Activated CD4-positive, alpha-beta memory T cell treated with anti-CD3 and anti-CD28 coated beads for 36 hours (primary cell): ENCODE results near the gene USP22. TPM values are rescaled to one million over a fixed set of nuclear protein-coding genes. Genes with fewer than 3 reads are reported as not detected.

Source experiments
- CTCF ChIA-PET: fragments of 350-600 bp; sonication (Branson Sonifier 250); formaldehyde crosslinking; loops from one replicate; lab custom pipeline; 2021; ENCODE audit warnings: antibody characterized with exemption, inconsistent platforms; lab: Charles Lee
- POLR2A ChIA-PET: fragments of 350-600 bp; sonication (Branson Sonifier 250); formaldehyde crosslinking; loops from one replicate; lab custom pipeline; 2021; ENCODE audit warnings: antibody characterized with exemption; lab: Charles Lee
- DNase-seq: peaks from one replicate; pipeline ENCODE4 v3.0.0-alpha.2; 2020
- H3K27ac Mint-ChIP-seq: one replicate; pipeline ENCODE4 v1.8.0; 2021; ENCODE audit warnings: mixed read lengths
- H3K27me3 Mint-ChIP-seq: one replicate; pipeline ENCODE4 v1.8.0; 2021; ENCODE audit warnings: mixed read lengths
- H3K36me3 Mint-ChIP-seq: one replicate; pipeline ENCODE4 v1.8.0; 2021; ENCODE audit warnings: mixed read lengths
- H3K4me1 Mint-ChIP-seq: one replicate; pipeline ENCODE4 v1.8.0; 2021; ENCODE audit warnings: low read depth, mixed read lengths
- H3K4me3 Mint-ChIP-seq: one replicate; pipeline ENCODE4 v1.8.0; 2021; ENCODE audit warnings: mild to moderate bottlenecking, mixed read lengths
- H3K9me3 Mint-ChIP-seq: one replicate; pipeline ENCODE4 v1.8.0; 2021; ENCODE audit warnings: mixed read lengths
- intact Hi-C: fragments of 100-400 bp; cut with micrococcal nuclease; formaldehyde crosslinking; loops from one replicate; pipeline ENCODE4 v1.15.1; 2023
- total RNA-seq, 2 experiments: library from RNA; stranded (reverse); gene quantifications; one replicate each; pipeline ENCODE4 v1.2.3, GENCODE V29; 2021

Gene USP22
- total RNA-seq, 2 experiments from 2014 or later, result 120 to 124 TPM

- CTCF ChIA-PET, result no interaction called here
- POLR2A ChIA-PET, result no interaction called here
- peaks cover 55% of the 10 kb centered on the region for H3K36me3 Mint-ChIP-seq
These were observed 37.4 kb downstream of the USP22 start for GRCh38 chr17:21005367-21005766.

GRCh38 chr17:21004016-21004930, 38.5 kb downstream of the USP22 start:
- H3K27me3 Mint-ChIP-seq, result no peaks in the 10 kb centered on the region
- H3K4me1 Mint-ChIP-seq, result peaks cover 16% of the 10 kb centered on the region
- no peaks in the 10 kb centered on the region for H3K9me3 Mint-ChIP-seq
- peaks cover 55% of the 10 kb centered on the region for H3K36me3 Mint-ChIP-seq
- POLR2A ChIA-PET, result no interaction called here
- CTCF ChIA-PET, result interaction anchor here (0.9 kb wide), 1 partner anchor 10 kb away, joined by 4 read pairs; no protein-coding TSS in a partner anchor
- H3K4me3 Mint-ChIP-seq, result no peak overlapping the region
- intact Hi-C loops, result no loop called here
- no peak overlapping the region for H3K27ac Mint-ChIP-seq
- no peak for DNase-seq

More at GRCh38 chr17:21005367-21005766, 37.4 kb downstream of the USP22 start:
- H3K27me3 Mint-ChIP-seq, result no peaks in the 10 kb centered on the region
- no peaks in the 10 kb centered on the region for H3K9me3 Mint-ChIP-seq
- no peak overlapping the region for H3K4me3 Mint-ChIP-seq
- no peak for DNase-seq
- peaks cover 9% of the 10 kb centered on the region for H3K4me1 Mint-ChIP-seq
- intact Hi-C loops, result no loop called here
- H3K27ac Mint-ChIP-seq, result no peak overlapping the region

- ChIA-PET CTCF (no interaction called here), POLR2A (no interaction called here)
- Mint-ChIP-seq H3K27me3 (no peaks in the 10 kb centered on the region), H3K4me1 (peaks cover 25% of the 10 kb centered on the region), H3K27ac (no peak overlapping the region), H3K9me3 (no peaks in the 10 kb centered on the region), H3K4me3 (no peak overlapping the region), H3K36me3 (peaks cover 48% of the 10 kb centered on the region)
- DNase-seq, result no peak
- intact Hi-C loops, result no loop called here
These were observed 39.7 kb downstream of the USP22 start for GRCh38 chr17:21003007-21003621.

GRCh38 chr17:21002309-21003006, 40.4 kb downstream of the USP22 start:
- CTCF ChIA-PET, result no interaction called here
- H3K4me1 Mint-ChIP-seq, result peaks cover 25% of the 10 kb centered on the region
- H3K27ac Mint-ChIP-seq, result no peak overlapping the region
- H3K4me3 Mint-ChIP-seq, result no peak overlapping the region
- no peak for DNase-seq
- H3K9me3 Mint-ChIP-seq, result no peaks in the 10 kb centered on the region
- POLR2A ChIA-PET, result no interaction called here
- peaks cover 43% of the 10 kb centered on the region for H3K36me3 Mint-ChIP-seq
- intact Hi-C loops, result no loop called here
- no peaks in the 10 kb centered on the region for H3K27me3 Mint-ChIP-seq

- POLR2A ChIA-PET, result no interaction called here
- Mint-ChIP-seq H3K4me3 (no peak overlapping the region), H3K27me3 (no peaks in the 10 kb centered on the region), H3K4me1 (peaks cover 25% of the 10 kb centered on the region), H3K36me3 (peaks cover 37% of the 10 kb centered on the region), H3K9me3 (no peaks in the 10 kb centered on the region), H3K27ac (peak overlapping the region; percentile 4)
- DNase-seq, result no peak
- intact Hi-C loops, result no loop called here
- CTCF ChIA-PET, result no interaction called here
These were observed 41.0 kb downstream of the USP22 start for GRCh38 chr17:21001813-21002221.

- Mint-ChIP-seq H3K27me3 (no peaks in the 10 kb centered on the region), H3K36me3 (peaks cover 34% of the 10 kb centered on the region), H3K4me3 (no peak overlapping the region), H3K9me3 (no peaks in the 10 kb centered on the region), H3K27ac (peak overlapping the region; percentile 4), H3K4me1 (peaks cover 25% of the 10 kb centered on the region)
- ChIA-PET CTCF (no interaction called here), POLR2A (no interaction called here)
- no peak for DNase-seq
- intact Hi-C loops, result no loop called here
These were observed 41.5 kb downstream of the USP22 start for GRCh38 chr17:21001111-21001812.

GRCh38 chr17:20999841-21000532, 42.8 kb downstream of the USP22 start:
- H3K36me3 Mint-ChIP-seq, result peaks cover 24% of the 10 kb centered on the region
- H3K9me3 Mint-ChIP-seq, result no peaks in the 10 kb centered on the region
- H3K27ac Mint-ChIP-seq, result no peak overlapping the region
- peaks cover 25% of the 10 kb centered on the region for H3K4me1 Mint-ChIP-seq
- POLR2A ChIA-PET, result no interaction called here
- intact Hi-C loops, result loop anchor here (5.0 to 10.0 kb wide), 2 partner anchors 42 to 85 kb away; partner anchors contain the start of gene USP22
- CTCF ChIA-PET, result no interaction called here
- DNase-seq, result no peak
- no peaks in the 10 kb centered on the region for H3K27me3 Mint-ChIP-seq
- no peak overlapping the region for H3K4me3 Mint-ChIP-seq

- no peaks in the 10 kb centered on the region for H3K27me3 Mint-ChIP-seq
- no peaks in the 10 kb centered on the region for H3K9me3 Mint-ChIP-seq
- no peak overlapping the region for H3K4me3 Mint-ChIP-seq
- peaks cover 25% of the 10 kb centered on the region for H3K4me1 Mint-ChIP-seq
- POLR2A ChIA-PET, result no interaction called here
- CTCF ChIA-PET, result interaction anchor here (0.7 kb wide), 1 partner anchor 55 kb away, joined by 3 read pairs; no protein-coding TSS in a partner anchor
- H3K36me3 Mint-ChIP-seq, result peaks cover 18% of the 10 kb centered on the region
- peak overlapping the region; percentile 59 for H3K27ac Mint-ChIP-seq
- intact Hi-C loops, result loop anchor here (5.0 to 10.0 kb wide), 2 partner anchors 43 to 84 kb away; partner anchors contain the start of gene USP22
- DNase-seq, result no peak
These were observed 43.7 kb downstream of the USP22 start for GRCh38 chr17:20999044-20999573.

GRCh38 chr17:20998571-20999043, 44.2 kb downstream of the USP22 start:
- peaks cover 25% of the 10 kb centered on the region for H3K4me1 Mint-ChIP-seq

GRCh38 chr17:20997711-20998570, 44.9 kb downstream of the USP22 start:
- Mint-ChIP-seq H3K4me3 (no peak overlapping the region), H3K9me3 (no peaks in the 10 kb centered on the region), H3K4me1 (peaks cover 25% of the 10 kb centered on the region), H3K27ac (peak overlapping the region; percentile 59), H3K27me3 (no peaks in the 10 kb centered on the region), H3K36me3 (peaks cover 11% of the 10 kb centered on the region)
- POLR2A ChIA-PET, result no interaction called here
- intact Hi-C loops, result loop anchor here (5.0 to 10.0 kb wide), 2 partner anchors 44 to 83 kb away; partner anchors contain the start of gene USP22
- DNase-seq, result no peak
- CTCF ChIA-PET, result no interaction called here

More at GRCh38 chr17:20998571-20999043, 44.2 kb downstream of the USP22 start:
- POLR2A ChIA-PET, result no interaction called here
- Mint-ChIP-seq H3K36me3 (peaks cover 15% of the 10 kb centered on the region), H3K27ac (peak overlapping the region; percentile 59), H3K4me3 (no peak overlapping the region), H3K9me3 (no peaks in the 10 kb centered on the region), H3K27me3 (no peaks in the 10 kb centered on the region)
- no peak for DNase-seq
- intact Hi-C loops, result loop anchor here (5.0 to 10.0 kb wide), 2 partner anchors 44 to 84 kb away; partner anchors contain the start of gene USP22
- CTCF ChIA-PET, result interaction anchor here (0.7 kb wide), 1 partner anchor 55 kb away, joined by 3 read pairs; no protein-coding TSS in a partner anchor
